Coronary artery (tissue), 2 donors: Measurements from ENCODE around the gene ATXN3.

Experiments used
- DNase-seq: peaks from one replicate; pipeline ENCODE4 v3.0.0-alpha.2; 2017; ENCODE audit warnings: low spot score
- H3K27ac ChIP-seq, 2 donors: fragments of 200-600 bp; sonication (generic); one replicate each; pipeline ENCODE4 v1.5.1; 2016 to 2019
- H3K4me3 ChIP-seq: fragments of 200-600 bp; sonication (generic); 2 replicates; pipeline ENCODE4 v1.5.1; 2016; ENCODE audit warnings: mild to moderate bottlenecking, moderate library complexity
- TF ChIP-seq, protein P1 (sequence below): fragments of 200-600 bp; sonication (generic); IDR thresholded peaks from one replicate; pipeline ENCODE4 v1.5.1; 2019; ENCODE audit warnings: antibody characterized with exemption

The ATXN3 gene

DNA sequence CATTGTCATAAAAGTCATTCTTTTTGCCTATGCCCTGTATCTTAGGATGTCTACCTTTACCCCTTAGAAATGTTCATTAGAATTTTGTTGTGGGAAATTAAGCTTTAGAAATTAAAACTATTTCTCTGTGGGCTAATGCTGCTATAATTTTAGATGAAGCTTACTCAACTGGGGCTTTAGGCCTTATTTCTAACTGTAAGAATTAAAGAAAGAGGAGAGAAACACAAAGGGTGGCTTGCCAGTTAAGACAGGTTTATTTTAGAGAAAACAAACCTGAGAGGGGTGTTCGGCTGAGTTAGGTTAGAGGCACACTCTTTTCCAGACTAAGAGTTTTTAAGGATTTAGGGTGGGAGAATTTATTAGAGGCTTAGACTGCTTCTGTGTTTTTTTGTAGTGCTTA lies 72.9 kb downstream of the ATXN3 start:
- no peak overlapping the region for H3K4me3 ChIP-seq
- TF ChIP-seq, protein P1, sequence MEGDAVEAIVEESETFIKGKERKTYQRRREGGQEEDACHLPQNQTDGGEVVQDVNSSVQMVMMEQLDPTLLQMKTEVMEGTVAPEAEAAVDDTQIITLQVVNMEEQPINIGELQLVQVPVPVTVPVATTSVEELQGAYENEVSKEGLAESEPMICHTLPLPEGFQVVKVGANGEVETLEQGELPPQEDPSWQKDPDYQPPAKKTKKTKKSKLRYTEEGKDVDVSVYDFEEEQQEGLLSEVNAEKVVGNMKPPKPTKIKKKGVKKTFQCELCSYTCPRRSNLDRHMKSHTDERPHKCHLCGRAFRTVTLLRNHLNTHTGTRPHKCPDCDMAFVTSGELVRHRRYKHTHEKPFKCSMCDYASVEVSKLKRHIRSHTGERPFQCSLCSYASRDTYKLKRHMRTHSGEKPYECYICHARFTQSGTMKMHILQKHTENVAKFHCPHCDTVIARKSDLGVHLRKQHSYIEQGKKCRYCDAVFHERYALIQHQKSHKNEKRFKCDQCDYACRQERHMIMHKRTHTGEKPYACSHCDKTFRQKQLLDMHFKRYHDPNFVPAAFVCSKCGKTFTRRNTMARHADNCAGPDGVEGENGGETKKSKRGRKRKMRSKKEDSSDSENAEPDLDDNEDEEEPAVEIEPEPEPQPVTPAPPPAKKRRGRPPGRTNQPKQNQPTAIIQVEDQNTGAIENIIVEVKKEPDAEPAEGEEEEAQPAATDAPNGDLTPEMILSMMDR, result no peak
- no peak for DNase-seq
- H3K27ac ChIP-seq, result no peak overlapping the region

DNA sequence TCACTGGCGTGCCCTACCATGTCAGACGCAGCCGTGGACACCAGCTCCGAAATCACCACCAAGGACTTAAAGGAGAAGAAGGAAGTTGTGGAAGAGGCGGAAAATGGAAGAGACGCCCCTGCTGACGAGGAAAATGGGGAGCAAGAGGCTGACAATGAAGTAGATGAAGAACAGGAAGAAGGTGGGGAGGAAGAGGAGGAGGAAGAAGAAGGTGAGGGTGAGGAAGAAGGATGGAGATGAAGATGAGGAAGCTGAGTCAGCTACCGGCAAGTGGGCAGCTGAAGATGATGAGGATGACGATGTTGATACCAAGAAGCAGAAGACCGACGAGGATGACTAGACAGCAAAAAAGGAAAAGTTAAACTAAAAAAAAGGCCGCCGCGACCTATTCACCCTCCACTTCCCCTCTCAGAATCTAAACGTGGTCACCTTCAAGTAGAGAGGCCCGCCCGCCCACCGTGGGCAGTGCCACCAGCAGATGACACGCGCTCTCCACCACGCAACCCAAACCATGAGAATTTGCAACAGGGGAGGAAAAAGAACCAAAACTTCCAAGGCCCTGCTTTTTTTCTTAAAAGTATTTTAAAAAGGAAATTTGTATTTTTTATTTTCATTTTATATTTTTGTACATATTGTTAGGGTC lies 79.7 kb downstream of the ATXN3 start:
- Histone ChIP-seq H3K27ac (no peak overlapping the region), H3K4me3 (no peak overlapping the region)
- TF ChIP-seq, protein P1, result no peak
- DNase-seq, result no peak

DNA sequence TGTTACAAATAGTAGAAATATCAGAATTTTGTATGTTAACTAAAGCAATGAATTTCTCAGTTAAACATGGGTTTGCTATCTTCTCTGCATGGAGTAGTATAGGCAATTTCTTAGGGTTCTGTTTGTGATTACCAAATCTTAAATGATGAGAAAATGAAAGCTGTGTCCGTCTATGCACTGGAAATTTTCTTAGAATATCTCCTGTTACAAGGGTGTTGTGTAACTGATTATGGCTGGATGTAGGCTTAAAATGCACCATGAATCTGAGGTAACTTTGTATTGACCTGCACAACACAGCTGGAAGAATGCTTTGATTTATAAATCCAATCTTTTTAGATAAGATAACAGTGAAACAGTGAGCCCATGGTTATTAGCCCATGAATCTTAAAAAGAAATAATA lies 84.3 kb downstream of the ATXN3 start:
- no peak overlapping the region for H3K27ac ChIP-seq
- DNase-seq, result no peak
- TF ChIP-seq, protein P1, result no peak
- no peak overlapping the region for H3K4me3 ChIP-seq

DNA sequence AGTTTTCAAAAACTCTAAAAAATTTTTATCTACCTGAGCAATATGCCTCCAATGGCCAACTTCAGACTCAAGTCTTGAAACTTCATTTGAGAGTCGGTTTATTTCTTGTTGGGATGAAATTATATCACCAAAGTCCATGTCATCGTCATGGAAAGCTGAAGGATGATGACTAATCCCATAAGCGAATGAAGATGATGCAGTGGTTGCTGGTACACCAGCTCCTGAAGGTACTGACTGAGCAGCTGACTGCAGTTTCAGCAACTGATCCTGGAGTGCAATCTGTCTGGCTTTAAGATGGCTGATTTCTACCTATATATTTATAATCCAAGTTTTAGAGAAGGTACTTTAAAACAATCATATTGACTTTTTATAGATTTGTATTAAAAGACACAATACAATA lies 84.9 kb downstream of the ATXN3 start:
- no peak overlapping the region for H3K4me3 ChIP-seq
- TF ChIP-seq, protein P1, result no peak
- DNase-seq, result no peak
- no peak overlapping the region for H3K27ac ChIP-seq

DNA sequence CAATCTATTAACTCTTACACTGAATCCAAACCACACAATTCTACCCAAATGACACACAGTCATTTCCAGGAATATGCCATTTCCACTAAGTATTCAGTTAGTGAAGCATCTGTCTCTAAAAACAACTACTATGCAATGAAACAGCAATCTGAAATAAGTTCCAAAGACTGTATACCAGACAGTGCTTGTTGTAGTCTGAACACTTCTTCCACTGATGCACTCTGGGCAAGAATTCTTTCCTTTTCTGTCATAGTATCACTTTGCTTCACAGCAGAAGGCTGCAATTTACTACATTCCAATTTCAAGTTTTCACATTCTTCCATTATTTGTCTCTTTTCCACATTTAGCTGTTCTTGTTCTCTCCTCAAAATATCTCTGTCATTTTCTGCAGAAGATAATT lies 92.3 kb downstream of the ATXN3 start:
- TF ChIP-seq, protein P1, result no peak
- DNase-seq, result no peak
- no peak overlapping the region for H3K27ac ChIP-seq
- no peak overlapping the region for H3K4me3 ChIP-seq

DNA sequence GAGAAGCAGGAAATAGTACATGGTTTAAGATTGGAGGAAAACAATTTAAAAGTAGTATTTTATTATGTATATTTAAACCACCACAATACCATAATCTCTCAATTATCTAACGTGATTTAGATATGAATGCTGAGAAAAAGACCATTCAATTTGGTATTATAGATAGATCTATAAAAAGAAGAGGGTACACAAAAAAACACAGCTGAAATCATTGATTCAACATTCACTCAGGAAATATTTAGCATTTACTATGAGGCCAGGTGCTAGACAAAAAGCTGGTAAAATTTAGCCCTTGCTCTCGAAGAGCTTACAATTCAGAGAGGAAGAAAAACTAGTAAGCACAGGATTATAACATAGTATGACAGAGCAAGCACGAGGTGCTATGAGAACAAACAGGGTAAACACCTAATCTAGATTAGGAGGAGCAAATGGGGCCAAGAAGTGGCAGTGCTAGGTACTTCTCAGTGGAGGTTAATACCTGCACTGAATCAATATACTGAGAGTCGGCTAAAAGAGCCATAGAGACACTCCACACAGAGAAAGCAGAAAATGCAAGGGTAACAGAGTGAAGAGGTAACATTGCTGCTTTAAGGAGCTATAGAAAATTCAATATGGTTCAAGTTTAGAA lies 94.1 kb downstream of the ATXN3 start:
- TF ChIP-seq, protein P1, result no peak
- DNase-seq, result no peak
- Histone ChIP-seq H3K4me3 (no peak overlapping the region), H3K27ac (no peak overlapping the region)

DNA sequence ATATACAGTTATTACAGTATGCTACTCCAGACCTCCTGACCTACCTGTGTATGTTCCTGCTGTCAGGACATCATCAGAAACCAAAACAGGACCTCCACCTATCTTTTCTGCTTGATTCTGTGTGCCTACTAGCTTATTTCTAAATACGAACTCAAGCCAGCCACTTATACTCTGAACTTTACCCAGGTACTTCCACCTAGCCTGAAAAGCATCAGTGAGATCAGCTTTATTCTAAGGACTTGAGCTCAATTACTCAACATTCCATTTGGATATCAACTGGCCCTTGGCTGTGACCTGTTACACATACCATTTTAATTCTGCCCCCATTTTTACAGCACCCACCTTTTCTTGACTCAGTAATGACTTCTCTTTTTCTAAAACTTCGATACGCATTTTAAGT lies 95.7 kb downstream of the ATXN3 start:
- no peak for DNase-seq
- Histone ChIP-seq H3K4me3 (no peak overlapping the region), H3K27ac (no peak overlapping the region)
- TF ChIP-seq, protein P1, result no peak
